Smooth muscle cell (in vitro differentiated cells): Measurements from ENCODE around the gene ZNF578. TPM values are rescaled to one million over a fixed set of nuclear protein-coding genes. Genes with fewer than 3 reads are reported as not detected.
"Not testable (repeated sequence)": the region's sequence is repeated elsewhere in the genome, so short reads cannot be mapped to it uniquely, and the experiment has no call there.

Experiments
- DNase-seq: peaks from one replicate; lab custom pipeline; 2025; ENCODE audit not compliant: unreplicated experiment; lab: John Stamatoyannopoulos, UW
- H2AFZ ChIP-seq: fragments of 200-600 bp; sonication (generic); 2 replicates; pipeline ENCODE4 v1.6.0; 2016; ENCODE audit warnings: antibody characterized with exemption, low read depth, mild to moderate bottlenecking
- H3F3A ChIP-seq: fragments of 200-600 bp; sonication (generic); 2 replicates; pipeline ENCODE4 v1.6.0; 2017; ENCODE audit warnings: antibody characterized with exemption, low read depth
- H3K27ac ChIP-seq: fragments of 200-600 bp; sonication (generic); 2 replicates; pipeline ENCODE4 v1.5.1; 2016; ENCODE audit warnings: low read depth, mild to moderate bottlenecking
- H3K27me3 ChIP-seq: fragments of 200-600 bp; sonication (generic); 2 replicates; pipeline ENCODE4 v1.6.1; 2016; ENCODE audit warnings: low read depth, mild to moderate bottlenecking
- H3K36me3 ChIP-seq: fragments of 200-600 bp; sonication (generic); 2 replicates; pipeline ENCODE4 v1.5.1; 2016; ENCODE audit warnings: low read depth
- H3K4me1 ChIP-seq: fragments of 200-600 bp; sonication (generic); 2 replicates; pipeline ENCODE4 v1.5.1; 2016; ENCODE audit warnings: low read depth
- H3K4me2 ChIP-seq: fragments of 200-600 bp; sonication (generic); 2 replicates; pipeline ENCODE4 v1.6.0; 2016; ENCODE audit warnings: mild to moderate bottlenecking
- H3K4me3 ChIP-seq: fragments of 200-600 bp; sonication (generic); 2 replicates; pipeline ENCODE4 v1.5.1; 2016; ENCODE audit warnings: mild to moderate bottlenecking
- H3K79me2 ChIP-seq: fragments of 200-600 bp; sonication (generic); 2 replicates; pipeline ENCODE4 v1.6.0; 2016; ENCODE audit warnings: low read depth, mild to moderate bottlenecking
- H3K9ac ChIP-seq: fragments of 200-600 bp; sonication (generic); 2 replicates; pipeline ENCODE4 v1.6.0; 2016; ENCODE audit warnings: low read depth
- H3K9me3 ChIP-seq: fragments of 200-600 bp; sonication (generic); replicated peaks from 2 replicates; pipeline ENCODE4 v1.5.1; 2016; ENCODE audit warnings: low read depth
- H4K20me1 ChIP-seq: fragments of 200-600 bp; sonication (generic); 2 replicates; pipeline ENCODE4 v1.6.0; 2016; ENCODE audit warnings: low read depth
- WGBS: methylation state at CpG from one replicate; pipeline ENCODE4 v1.1.7; 2016; ENCODE audit warnings: low lambda C conversion rate; 5-methylcytosine and 5-hydroxymethylcytosine counted together
- polyA plus RNA-seq: library from polyadenylated mRNA; unstranded; fragments of >200 nt; fragmentation: Nextera tagmentation; extraction: Ambion mirVana; gene quantifications from 2 replicates; pipeline ENCODE4 v1.2.1, GENCODE V29; 2016
- total RNA-seq: library from RNA; depleted of rRNA; stranded (reverse); fragments of >200 nt; gene quantifications from 2 replicates; pipeline ENCODE4 v1.2.3, GENCODE V29; 2014
- TF ChIP-seq, protein P1 (sequence below): fragments of 200-600 bp; sonication (generic); IDR thresholded peaks from 2 replicates; pipeline ENCODE4 v1.5.1; 2017; ENCODE audit warnings: borderline replicate concordance, mild to moderate bottlenecking, antibody characterized with exemption; ENCODE audit not compliant: insufficient read depth, poor library complexity, severe bottlenecking

ZNF578 gene
- total and polyA plus RNA-seq, 2 experiments from 2014 or later = 0.99 TPM; not detected in 1

DNA sequence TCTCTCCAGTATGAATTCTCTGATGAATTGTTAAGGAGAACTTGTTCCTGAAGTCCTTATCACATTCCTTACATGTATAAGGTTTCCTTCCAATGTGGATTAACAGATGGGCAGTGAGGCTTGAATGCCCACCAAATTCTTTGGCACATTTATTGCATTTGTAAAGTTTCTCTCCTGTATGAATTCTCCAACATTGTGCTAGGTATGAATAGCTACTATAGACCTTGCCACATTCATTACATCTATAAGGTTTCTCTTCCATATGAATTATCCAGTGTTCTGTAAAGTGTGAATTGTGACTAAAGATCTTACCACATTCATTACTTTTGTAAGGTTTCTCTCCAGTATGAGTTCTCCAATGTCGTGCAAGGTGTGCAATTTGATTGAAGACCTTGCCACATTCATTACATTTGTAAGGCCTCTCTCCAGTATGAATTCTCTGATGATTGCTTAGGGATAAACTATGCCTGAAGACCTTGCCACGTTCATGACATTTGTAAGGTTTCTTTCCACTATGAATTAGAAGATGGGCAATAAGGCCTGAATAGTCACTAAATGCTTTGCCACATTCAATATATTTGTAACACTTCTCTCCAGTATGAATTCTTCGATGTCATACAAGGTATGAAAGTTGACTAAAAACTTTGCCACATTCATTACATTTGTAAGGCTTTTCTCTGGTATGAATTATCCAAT lies 20.4 kb downstream of the ZNF578 start:
- 83% methylated on average over 3 of the region's 3 CpGs for WGBS
- no peak overlapping the region for H3K27ac ChIP-seq
- peaks cover 34% of the 10 kb centered on the region for H3K9me3 ChIP-seq

GRCh38 chr19:52474351-52475127 lies 21.2 kb downstream of the ZNF578 start:
- Histone ChIP-seq H3K79me2 (no peaks in the 10 kb centered on the region), H3K27ac (no peak overlapping the region), H3K9ac (no peak overlapping the region), H3K4me2 (no peak overlapping the region), H3K36me3 (no peaks in the 10 kb centered on the region), H3K4me1 (no peaks in the 10 kb centered on the region), H4K20me1 (no peaks in the 10 kb centered on the region), H3K9me3 (peaks cover 34% of the 10 kb centered on the region), H3F3A (no peaks in the 10 kb centered on the region), H2AFZ (no peak overlapping the region), H3K4me3 (no peak overlapping the region), H3K27me3 (no peaks in the 10 kb centered on the region)
- WGBS = 82% methylated on average over 7 of the region's 7 CpGs
- no peak for DNase-seq
- TF ChIP-seq, protein P1, sequence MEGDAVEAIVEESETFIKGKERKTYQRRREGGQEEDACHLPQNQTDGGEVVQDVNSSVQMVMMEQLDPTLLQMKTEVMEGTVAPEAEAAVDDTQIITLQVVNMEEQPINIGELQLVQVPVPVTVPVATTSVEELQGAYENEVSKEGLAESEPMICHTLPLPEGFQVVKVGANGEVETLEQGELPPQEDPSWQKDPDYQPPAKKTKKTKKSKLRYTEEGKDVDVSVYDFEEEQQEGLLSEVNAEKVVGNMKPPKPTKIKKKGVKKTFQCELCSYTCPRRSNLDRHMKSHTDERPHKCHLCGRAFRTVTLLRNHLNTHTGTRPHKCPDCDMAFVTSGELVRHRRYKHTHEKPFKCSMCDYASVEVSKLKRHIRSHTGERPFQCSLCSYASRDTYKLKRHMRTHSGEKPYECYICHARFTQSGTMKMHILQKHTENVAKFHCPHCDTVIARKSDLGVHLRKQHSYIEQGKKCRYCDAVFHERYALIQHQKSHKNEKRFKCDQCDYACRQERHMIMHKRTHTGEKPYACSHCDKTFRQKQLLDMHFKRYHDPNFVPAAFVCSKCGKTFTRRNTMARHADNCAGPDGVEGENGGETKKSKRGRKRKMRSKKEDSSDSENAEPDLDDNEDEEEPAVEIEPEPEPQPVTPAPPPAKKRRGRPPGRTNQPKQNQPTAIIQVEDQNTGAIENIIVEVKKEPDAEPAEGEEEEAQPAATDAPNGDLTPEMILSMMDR = no peak

More for the DNA sequence above, 20.4 kb downstream of the ZNF578 start:
- TF ChIP-seq, protein P1 = no peak
- Histone ChIP-seq H3K4me3 (no peak overlapping the region), H3K4me1 (no peaks in the 10 kb centered on the region), H3K36me3 (no peaks in the 10 kb centered on the region), H3K9ac (no peak overlapping the region), H3F3A (no peaks in the 10 kb centered on the region), H3K79me2 (no peaks in the 10 kb centered on the region), H3K27me3 (no peaks in the 10 kb centered on the region), H4K20me1 (no peaks in the 10 kb centered on the region), H3K4me2 (no peak overlapping the region), H2AFZ (no peak overlapping the region)
- no peak for DNase-seq

DNA sequence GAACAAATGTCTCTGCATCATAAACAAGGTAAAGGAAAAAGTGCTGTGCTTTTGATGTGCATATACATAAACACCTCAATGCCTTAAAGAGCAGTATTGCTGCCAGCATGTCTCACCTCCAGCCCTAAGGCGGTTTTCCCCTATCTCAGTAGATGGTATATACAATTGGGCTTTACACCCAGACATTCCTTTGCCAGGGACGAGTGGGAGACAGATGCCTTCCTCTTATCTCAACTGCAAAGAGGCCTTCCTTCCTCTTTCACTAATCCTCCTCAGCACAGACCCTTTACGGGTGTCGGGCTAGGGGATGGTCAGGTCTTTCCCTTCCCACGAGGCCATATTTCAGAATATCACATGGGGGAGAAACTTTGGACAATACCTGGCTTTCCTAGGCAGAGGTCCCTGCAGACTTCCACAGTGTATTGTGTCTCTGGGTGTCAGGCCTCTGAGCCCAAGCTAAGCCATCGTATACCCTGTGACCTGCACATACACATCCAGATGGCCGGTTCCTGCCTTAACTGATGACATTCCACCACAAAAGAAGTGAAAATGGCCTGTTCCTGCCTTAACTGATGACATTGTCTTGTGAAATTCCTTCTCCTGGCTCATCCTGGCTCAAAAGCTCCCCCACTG lies 30.9 kb downstream of the ZNF578 start:
- not testable (repeated sequence) for H3K9me3 ChIP-seq, H3F3A ChIP-seq
- 52% methylated on average over 7 of the region's 7 CpGs for WGBS

DNA sequence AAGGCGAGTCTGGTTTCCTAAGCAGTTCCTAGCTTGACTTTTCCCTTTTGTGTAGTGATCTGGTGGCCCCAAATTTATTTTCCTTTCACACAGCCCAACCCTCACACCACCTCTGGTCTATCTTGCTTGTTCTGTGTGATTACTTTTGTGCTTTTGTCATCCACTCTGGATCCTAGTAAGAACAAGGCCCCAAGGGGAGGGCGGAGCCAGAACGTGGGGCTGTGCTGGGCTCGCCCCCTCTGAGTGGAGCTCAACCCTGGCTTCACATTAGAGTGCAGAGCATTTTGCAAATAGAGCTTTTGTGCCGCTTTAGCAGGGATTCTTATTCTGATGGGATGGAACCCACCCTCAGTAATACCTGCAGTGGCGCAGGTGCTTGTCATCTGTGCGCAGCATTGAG lies 31.7 kb downstream of the ZNF578 start:
- H3K27me3 ChIP-seq, H4K20me1 ChIP-seq, H3K79me2 ChIP-seq, H3K9me3 ChIP-seq, H2AFZ ChIP-seq, H3K9ac ChIP-seq, H3K27ac ChIP-seq, H3K36me3 ChIP-seq, DNase-seq, H3K4me2 ChIP-seq, H3K4me3 ChIP-seq, H3K4me1 ChIP-seq, H3F3A ChIP-seq: not testable (repeated sequence)
- WGBS = 73% methylated on average over 7 of the region's 7 CpGs

More for the DNA sequence above, 30.9 kb downstream of the ZNF578 start:
- not testable (repeated sequence) for H2AFZ ChIP-seq, H3K4me1 ChIP-seq, DNase-seq, H3K36me3 ChIP-seq, H3K4me3 ChIP-seq, H3K79me2 ChIP-seq, H3K9ac ChIP-seq, H4K20me1 ChIP-seq, H3K27me3 ChIP-seq, H3K4me2 ChIP-seq, H3K27ac ChIP-seq

DNA sequence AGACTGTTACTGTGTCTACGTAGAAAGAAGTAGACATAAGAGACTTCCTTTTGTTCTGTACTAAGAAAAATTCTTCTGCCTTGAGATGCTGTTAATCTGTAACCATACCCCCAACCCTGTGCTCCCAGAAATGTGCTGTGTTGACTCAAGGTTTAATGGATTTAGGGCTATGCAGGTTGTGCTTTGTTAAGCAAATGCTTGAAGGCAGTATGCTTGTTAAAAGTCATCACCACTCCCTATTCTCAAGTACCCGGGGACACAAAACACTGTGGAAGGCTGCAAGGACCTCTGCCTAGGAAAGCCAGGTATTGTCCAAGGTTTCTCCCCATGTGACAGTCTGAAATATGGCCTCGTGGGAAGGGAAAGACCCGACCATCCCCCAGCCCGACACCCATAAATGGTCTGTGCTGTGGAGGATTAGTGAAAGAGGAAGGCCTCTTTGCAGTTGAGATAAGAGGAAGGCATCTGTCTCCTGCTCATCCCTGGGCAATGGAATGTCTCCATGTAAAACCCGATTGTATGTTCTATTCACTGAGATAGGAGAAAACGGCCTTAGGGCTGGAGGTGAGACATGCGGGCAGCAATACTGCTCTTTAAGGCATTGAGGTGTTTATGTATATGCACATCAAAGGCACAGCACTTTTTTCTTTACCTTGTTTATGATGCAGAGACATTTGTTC lies 32.3 kb downstream of the ZNF578 start:
- not testable (repeated sequence) for DNase-seq, H3F3A ChIP-seq, H3K27ac ChIP-seq, H3K79me2 ChIP-seq, H3K9ac ChIP-seq, H3K4me3 ChIP-seq, H3K36me3 ChIP-seq, H3K4me1 ChIP-seq, H4K20me1 ChIP-seq, H2AFZ ChIP-seq, H3K27me3 ChIP-seq, H3K4me2 ChIP-seq, H3K9me3 ChIP-seq
- 42% methylated on average over 8 of the region's 8 CpGs for WGBS
